H9 (cell line): ENCODE results near the gene OR2AK2. TPM values are rescaled to one million over a fixed set of nuclear protein-coding genes. Genes with fewer than 3 reads are reported as not detected.

Experiments used
- DNase-seq: peaks from one replicate; pipeline ENCODE4 v3.0.0-alpha.2; 2017
- H2AFZ ChIP-seq: one replicate; pipeline ENCODE4 v1.6.1; 2013; ENCODE audit warnings: mild to moderate bottlenecking, low read length, control low read depth, moderate library complexity
- H2AK5ac ChIP-seq: 2 replicates; pipeline ENCODE4 v1.6.1; 2013; ENCODE audit warnings: low read length, control low read depth, mixed read lengths; ENCODE audit not compliant: insufficient read length
- H2BK120ac ChIP-seq: one replicate; pipeline ENCODE4 v1.6.1; 2013; ENCODE audit warnings: low read depth, mild to moderate bottlenecking, low read length, control low read depth, inconsistent platforms; ENCODE audit not compliant: poor library complexity, severe bottlenecking
- H2BK12ac ChIP-seq: 2 replicates; pipeline ENCODE4 v1.6.1; 2013; ENCODE audit warnings: low read length, control low read depth, mixed read lengths, low read depth; ENCODE audit not compliant: insufficient read length
- H2BK15ac ChIP-seq: 2 replicates; pipeline ENCODE4 v1.6.1; 2013; ENCODE audit warnings: low read depth, low read length, control low read depth
- H2BK20ac ChIP-seq: one replicate; pipeline ENCODE4 v1.6.1; 2013; ENCODE audit warnings: low read depth, mild to moderate bottlenecking, low read length, control low read depth, inconsistent platforms; ENCODE audit not compliant: poor library complexity, severe bottlenecking
- H2BK5ac ChIP-seq: 2 replicates; pipeline ENCODE4 v1.6.1; 2013; ENCODE audit warnings: low read length, control low read depth, mixed read lengths; ENCODE audit not compliant: insufficient read length
- H3K14ac ChIP-seq: 2 replicates; pipeline ENCODE4 v1.6.1; 2013; ENCODE audit warnings: low read length, control low read depth; ENCODE audit not compliant: insufficient read depth
- H3K18ac ChIP-seq: 2 replicates; pipeline ENCODE4 v1.6.1; 2013; ENCODE audit warnings: low read depth, mild to moderate bottlenecking, mixed read lengths, low read length, control low read depth; ENCODE audit not compliant: insufficient read length
- H3K23ac ChIP-seq: 2 replicates; pipeline ENCODE4 v1.6.1; 2013; ENCODE audit warnings: low read length, control low read depth, mixed read lengths, low read depth; ENCODE audit not compliant: insufficient read length
- H3K23me2 ChIP-seq: 2 replicates; pipeline ENCODE4 v1.6.1; 2013; ENCODE audit warnings: low read depth, mild to moderate bottlenecking, mixed read lengths, low read length, control low read depth; ENCODE audit not compliant: insufficient read length, poor library complexity, severe bottlenecking
- H3K27ac ChIP-seq: 2 replicates; pipeline ENCODE4 v1.5.1; 2013; ENCODE audit warnings: low read length, control low read depth, mixed read lengths, low read depth; ENCODE audit not compliant: insufficient read length
- H3K27me3 ChIP-seq: 2 replicates; pipeline ENCODE4 v1.6.1; 2013; ENCODE audit warnings: low read length, control low read depth, inconsistent platforms; ENCODE audit not compliant: insufficient read depth
- H3K4ac ChIP-seq: 2 replicates; pipeline ENCODE4 v1.6.1; 2013; ENCODE audit warnings: low read depth, mild to moderate bottlenecking, control low read depth, inconsistent platforms, low read length, moderate library complexity
- H3K4me1 ChIP-seq: 2 replicates; pipeline ENCODE4 v1.6.1; 2013; ENCODE audit warnings: low read length, control low read depth, inconsistent platforms; ENCODE audit not compliant: insufficient read depth
- H3K4me2 ChIP-seq: 2 replicates; pipeline ENCODE4 v1.6.1; 2013; ENCODE audit warnings: low read length, control low read depth, mixed read lengths; ENCODE audit not compliant: insufficient read length, insufficient read depth
- H3K56ac ChIP-seq: 2 replicates; pipeline ENCODE4 v1.6.1; 2013; ENCODE audit warnings: low read depth, mild to moderate bottlenecking, mixed read lengths, low read length, control low read depth; ENCODE audit not compliant: insufficient read length
- H3K79me1 ChIP-seq: 2 replicates; pipeline ENCODE4 v1.6.1; 2013; ENCODE audit warnings: low read depth, mild to moderate bottlenecking, moderate library complexity, low read length, control low read depth, inconsistent platforms; ENCODE audit not compliant: insufficient read depth, poor library complexity, severe bottlenecking
- H3K79me2 ChIP-seq: 2 replicates; pipeline ENCODE4 v1.6.1; 2013; ENCODE audit warnings: low read length, control low read depth, inconsistent platforms; ENCODE audit not compliant: insufficient read depth
- H3K9ac ChIP-seq: 2 replicates; pipeline ENCODE4 v1.6.1; 2013; ENCODE audit warnings: low read length, control low read depth, mixed read lengths; ENCODE audit not compliant: insufficient read length; ENCODE audit errors: extremely low read depth
- H3K9me3 ChIP-seq: one replicate; pipeline ENCODE4 v1.6.1; 2013; ENCODE audit warnings: low read depth, low read length, inconsistent platforms; ENCODE audit not compliant: control insufficient read depth
- H3T11ph ChIP-seq: one replicate; pipeline ENCODE4 v1.6.1; 2013; ENCODE audit warnings: mild to moderate bottlenecking, low read length, control low read depth, inconsistent platforms
- H4K20me1 ChIP-seq: one replicate; pipeline ENCODE4 v1.6.1; 2013; ENCODE audit not compliant: control insufficient read depth, insufficient read length, insufficient read depth
- H4K5ac ChIP-seq: 2 replicates; pipeline ENCODE4 v1.6.1; 2013; ENCODE audit warnings: low read depth, mild to moderate bottlenecking, mixed read lengths, low read length, control low read depth; ENCODE audit not compliant: insufficient read length
- H4K8ac ChIP-seq: replicated peaks from 2 replicates; pipeline ENCODE4 v1.6.1; 2013; ENCODE audit warnings: low read length, control low read depth, mixed read lengths, low read depth; ENCODE audit not compliant: insufficient read length
- H4K91ac ChIP-seq: 2 replicates; pipeline ENCODE4 v1.6.1; 2013; ENCODE audit warnings: low read depth, mild to moderate bottlenecking, moderate library complexity, mixed read lengths, low read length, control low read depth; ENCODE audit not compliant: insufficient read length
- H3K27ac Mint-ChIP-seq, 3 experiments: 2 replicates in 2 of 3; 3 replicates in 1 of 3; pipeline ENCODE4 v1.8.0; 2020 to 2021; ENCODE audit warnings: mixed read lengths in 3 of 3, mild to moderate bottlenecking in 1 of 3, moderate library complexity in 1 of 3
- H3K27me3 Mint-ChIP-seq: 2 replicates; pipeline ENCODE4 v1.8.0; 2021; ENCODE audit warnings: low read depth, mild to moderate bottlenecking, moderate library complexity, mixed read lengths
- H3K36me3 Mint-ChIP-seq, 3 experiments: 2 replicates in 2 of 3; 3 replicates in 1 of 3; pipeline ENCODE4 v1.8.0; 2020 to 2021; ENCODE audit warnings: low read depth in 3 of 3, mixed read lengths in 3 of 3; ENCODE audit not compliant: insufficient read depth in 1 of 3
- H3K4me1 Mint-ChIP-seq, 2 experiments: 2 replicates each; pipeline ENCODE4 v1.8.0; 2020; ENCODE audit warnings: mixed read lengths in 2 of 2
- H3K4me3 Mint-ChIP-seq, 2 experiments: 2 replicates in 1 of 2; 3 replicates in 1 of 2; pipeline ENCODE4 v1.8.0; 2020 to 2021; ENCODE audit warnings: mild to moderate bottlenecking in 2 of 2, mixed read lengths in 2 of 2, moderate library complexity in 1 of 2
- H3K9me3 Mint-ChIP-seq, 2 experiments: 2 replicates in 1 of 2; 3 replicates in 1 of 2; pipeline ENCODE4 v1.8.0; 2020; ENCODE audit warnings: mild to moderate bottlenecking in 2 of 2, mixed read lengths in 2 of 2, moderate library complexity in 1 of 2
- WGBS: extraction: QIAGEN DNeasy Blood & Tissue Kit; methylation state at CpG from one replicate; pipeline ENCODE4 v1.1.7; 2013; ENCODE audit warnings: missing lambda C conversion rate, low lambda C conversion rate, mixed read lengths; ENCODE audit not compliant: insufficient read length; ENCODE audit errors: extremely low coverage; 5-methylcytosine and 5-hydroxymethylcytosine counted together
- total RNA-seq: library from RNA; stranded (reverse); gene quantifications from 2 replicates; pipeline ENCODE4 v1.2.1, GENCODE V29; 2021
- TF ChIP-seq, protein P1 (sequence below): fragments of 200-600 bp; sonication (generic); conservative IDR thresholded peaks from 3 replicates; pipeline ENCODE4 v1.8.0; 2021; ENCODE audit warnings: antibody characterized with exemption, mild to moderate bottlenecking

OR2AK2 gene
- total RNA-seq, 1 experiment from 2014 or later, result not detected

DNA sequence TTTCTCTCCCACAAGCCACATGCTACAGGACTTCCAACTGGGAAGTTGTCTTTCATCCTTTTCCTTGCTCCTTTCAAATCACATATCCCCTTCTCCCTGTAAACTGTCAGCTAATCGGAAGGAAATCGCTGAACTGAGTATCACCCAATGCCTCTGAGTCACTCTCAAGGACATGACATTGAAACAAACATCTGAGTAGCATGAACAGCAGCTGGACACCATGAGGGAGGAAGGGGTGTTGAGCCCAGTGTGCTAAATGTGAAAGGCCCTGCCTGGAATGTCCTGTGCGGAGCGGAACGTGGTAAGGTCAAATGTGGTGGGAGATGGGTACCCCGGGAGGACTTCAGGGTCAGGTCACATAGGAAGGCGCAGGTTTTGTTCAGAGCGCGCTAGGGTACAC is 40.2 kb upstream of the OR2AK2 start, which contains the start of gene OR2AJ1:
Gene OR2AJ1 (plus strand): TSS at position 22 of the 400 bp plus-strand sequence. CDS start 8,880 bp downstream, outside the sequence.
- H3T11ph ChIP-seq, result no peak within 1 kb of the TSS
- H3K27ac ChIP-seq, result no peak within 1 kb of the TSS
- H3K4me1 ChIP-seq, result no peaks in the 10 kb centered on the region
- no peak within 1 kb of the TSS for H3K56ac ChIP-seq
- no peak within 1 kb of the TSS for H2BK15ac ChIP-seq
- H3K4me2 ChIP-seq, result no peak within 1 kb of the TSS
- no peaks in the 10 kb centered on the region for H3K79me2 ChIP-seq
- no peaks in the 10 kb centered on the region for H3K79me1 ChIP-seq
- H3K18ac ChIP-seq, result no peak within 1 kb of the TSS
- no peak for DNase-seq
- no peak within 1 kb of the TSS for H2AK5ac ChIP-seq
- H3K4ac ChIP-seq, result no peak within 1 kb of the TSS
- Mint-ChIP-seq H3K27me3 (no peaks in the 10 kb centered on the region; the same call in 1 of the 2 replicates), H3K4me3 (no peak within 1 kb of the TSS), H3K4me1 (no peaks in the 10 kb centered on the region), H3K27ac (no peak within 1 kb of the TSS; a peak in 1 of 7 replicates), H3K9me3 (peaks cover 55 to 63% of the 10 kb centered on the region in 2 experiments), H3K36me3 (no peaks in the 10 kb centered on the region; a peak in 2 of 7 replicates)
- no peak within 1 kb of the TSS for H3K9ac ChIP-seq
- no peak within 1 kb of the TSS for H2AFZ ChIP-seq
- H3K23me2 ChIP-seq, result no peaks in the 10 kb centered on the region
- H4K5ac ChIP-seq, result no peak within 1 kb of the TSS
- no peak within 1 kb of the TSS for H2BK12ac ChIP-seq
- no peak within 1 kb of the TSS for H3K14ac ChIP-seq
- H2BK20ac ChIP-seq, result no peak within 1 kb of the TSS
- no peak within 1 kb of the TSS for H2BK5ac ChIP-seq
- H4K91ac ChIP-seq, result no peak within 1 kb of the TSS
- H3K23ac ChIP-seq, result no peak within 1 kb of the TSS
- H2BK120ac ChIP-seq, result no peak within 1 kb of the TSS
- peaks cover 9% of the 10 kb centered on the region for H3K9me3 ChIP-seq
- TF ChIP-seq, protein P1, sequence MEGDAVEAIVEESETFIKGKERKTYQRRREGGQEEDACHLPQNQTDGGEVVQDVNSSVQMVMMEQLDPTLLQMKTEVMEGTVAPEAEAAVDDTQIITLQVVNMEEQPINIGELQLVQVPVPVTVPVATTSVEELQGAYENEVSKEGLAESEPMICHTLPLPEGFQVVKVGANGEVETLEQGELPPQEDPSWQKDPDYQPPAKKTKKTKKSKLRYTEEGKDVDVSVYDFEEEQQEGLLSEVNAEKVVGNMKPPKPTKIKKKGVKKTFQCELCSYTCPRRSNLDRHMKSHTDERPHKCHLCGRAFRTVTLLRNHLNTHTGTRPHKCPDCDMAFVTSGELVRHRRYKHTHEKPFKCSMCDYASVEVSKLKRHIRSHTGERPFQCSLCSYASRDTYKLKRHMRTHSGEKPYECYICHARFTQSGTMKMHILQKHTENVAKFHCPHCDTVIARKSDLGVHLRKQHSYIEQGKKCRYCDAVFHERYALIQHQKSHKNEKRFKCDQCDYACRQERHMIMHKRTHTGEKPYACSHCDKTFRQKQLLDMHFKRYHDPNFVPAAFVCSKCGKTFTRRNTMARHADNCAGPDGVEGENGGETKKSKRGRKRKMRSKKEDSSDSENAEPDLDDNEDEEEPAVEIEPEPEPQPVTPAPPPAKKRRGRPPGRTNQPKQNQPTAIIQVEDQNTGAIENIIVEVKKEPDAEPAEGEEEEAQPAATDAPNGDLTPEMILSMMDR, result no peak
- WGBS, result no CpG with 5 or more reads among the region's 9 CpGs
- no peaks in the 10 kb centered on the region for H3K27me3 ChIP-seq
- H4K20me1 ChIP-seq, result no peaks in the 10 kb centered on the region
- no peak within 1 kb of the TSS for H4K8ac ChIP-seq
